Stimulated activated naive CD8-positive, alpha-beta T cell treated with anti-CD3 and anti-CD28 coated beads, Interleukin-15, Interleukin-2, amounts not matched to agents 100 ng/mL and 50 ng/mL, for 24 hours (primary cell): Measurements from ENCODE around the gene UGT1A1.

Source experiments
- H3K27ac Mint-ChIP-seq: one replicate; pipeline ENCODE4 v1.8.0; 2021; ENCODE audit warnings: mild to moderate bottlenecking, mixed read lengths
- H3K27me3 Mint-ChIP-seq: one replicate; pipeline ENCODE4 v1.8.0; 2021; ENCODE audit warnings: mixed read lengths
- H3K36me3 Mint-ChIP-seq: one replicate; pipeline ENCODE4 v1.8.0; 2021; ENCODE audit warnings: low read depth, mixed read lengths
- H3K4me1 Mint-ChIP-seq: one replicate; pipeline ENCODE4 v1.8.0; 2021; ENCODE audit warnings: low read depth, mixed read lengths
- H3K4me3 Mint-ChIP-seq: one replicate; pipeline ENCODE4 v1.8.0; 2021; ENCODE audit warnings: mild to moderate bottlenecking, mixed read lengths
- H3K9me3 Mint-ChIP-seq: one replicate; pipeline ENCODE4 v1.8.0; 2021; ENCODE audit warnings: mixed read lengths

The UGT1A1 gene

GRCh38 chr2:233773854-233774253, 13.8 kb downstream of the UGT1A1 start:
- H3K4me1 Mint-ChIP-seq: no peaks in the 10 kb centered on the region
- H3K27me3 Mint-ChIP-seq: peaks cover 17% of the 10 kb centered on the region
- H3K9me3 Mint-ChIP-seq: peaks cover 15% of the 10 kb centered on the region
- H3K36me3 Mint-ChIP-seq: no peaks in the 10 kb centered on the region
- no peak overlapping the region for H3K27ac Mint-ChIP-seq
- H3K4me3 Mint-ChIP-seq: no peak overlapping the region

GRCh38 chr2:233775414-233775813, 15.3 kb downstream of the UGT1A1 start:
- no peak overlapping the region for H3K4me3 Mint-ChIP-seq
- H3K27me3 Mint-ChIP-seq: peaks cover 21% of the 10 kb centered on the region
- H3K27ac Mint-ChIP-seq: no peak overlapping the region
- no peaks in the 10 kb centered on the region for H3K36me3 Mint-ChIP-seq
- H3K9me3 Mint-ChIP-seq: peaks cover 15% of the 10 kb centered on the region
- H3K4me1 Mint-ChIP-seq: no peaks in the 10 kb centered on the region

GRCh38 chr2:233778030-233778429, 18.0 kb downstream of the UGT1A1 start, which contains the start of gene MROH2A:
TSS of gene MROH2A (plus strand) at chr2:233778330. CDS start at chr2:233779359, 1,029 bp downstream.
- H3K27me3 Mint-ChIP-seq: peaks cover 25% of the 10 kb centered on the region
- no peaks in the 10 kb centered on the region for H3K36me3 Mint-ChIP-seq
- H3K4me1 Mint-ChIP-seq: no peaks in the 10 kb centered on the region
- no peak within 1 kb of the TSS for H3K4me3 Mint-ChIP-seq
- peaks cover 20% of the 10 kb centered on the region for H3K9me3 Mint-ChIP-seq
- no peak within 1 kb of the TSS for H3K27ac Mint-ChIP-seq

- peaks cover 27% of the 10 kb centered on the region for H3K27me3 Mint-ChIP-seq
- H3K36me3 Mint-ChIP-seq: no peaks in the 10 kb centered on the region
Measured at GRCh38 chr2:233779722-233780121, 19.7 kb downstream of the UGT1A1 start.

GRCh38 chr2:233780771-233781170, 20.7 kb downstream of the UGT1A1 start:
- Mint-ChIP-seq H3K4me3 (no peak overlapping the region), H3K9me3 (peaks cover 18% of the 10 kb centered on the region), H3K27me3 (peaks cover 23% of the 10 kb centered on the region), H3K4me1 (no peaks in the 10 kb centered on the region), H3K36me3 (no peaks in the 10 kb centered on the region), H3K27ac (no peak overlapping the region)

More at GRCh38 chr2:233779722-233780121, 19.7 kb downstream of the UGT1A1 start:
- no peak overlapping the region for H3K4me3 Mint-ChIP-seq
- H3K4me1 Mint-ChIP-seq: no peaks in the 10 kb centered on the region
- peaks cover 20% of the 10 kb centered on the region for H3K9me3 Mint-ChIP-seq
- no peak overlapping the region for H3K27ac Mint-ChIP-seq

- peaks cover 10% of the 10 kb centered on the region for H3K9me3 Mint-ChIP-seq
Measured at GRCh38 chr2:233789554-233789953, 29.5 kb downstream of the UGT1A1 start.

GRCh38 chr2:233791151-233791882, 31.2 kb downstream of the UGT1A1 start:
- Mint-ChIP-seq H3K36me3 (no peaks in the 10 kb centered on the region), H3K9me3 (peaks cover 2% of the 10 kb centered on the region), H3K4me1 (no peaks in the 10 kb centered on the region), H3K27me3 (peaks cover 2% of the 10 kb centered on the region), H3K27ac (no peak overlapping the region), H3K4me3 (no peak overlapping the region)

More at GRCh38 chr2:233789554-233789953, 29.5 kb downstream of the UGT1A1 start:
- Mint-ChIP-seq H3K36me3 (no peaks in the 10 kb centered on the region), H3K4me3 (no peak overlapping the region), H3K27me3 (peaks cover 6% of the 10 kb centered on the region), H3K4me1 (no peaks in the 10 kb centered on the region), H3K27ac (no peak overlapping the region)

GRCh38 chr2:233791883-233792329, 31.8 kb downstream of the UGT1A1 start:
- Mint-ChIP-seq H3K36me3 (no peaks in the 10 kb centered on the region), H3K9me3 (no peaks in the 10 kb centered on the region), H3K27me3 (no peaks in the 10 kb centered on the region), H3K4me3 (no peak overlapping the region), H3K4me1 (no peaks in the 10 kb centered on the region), H3K27ac (no peak overlapping the region)

GRCh38 chr2:233792720-233793119, 32.6 kb downstream of the UGT1A1 start:
- H3K36me3 Mint-ChIP-seq: no peaks in the 10 kb centered on the region
- H3K27me3 Mint-ChIP-seq: no peaks in the 10 kb centered on the region
- H3K4me3 Mint-ChIP-seq: no peak overlapping the region
- no peaks in the 10 kb centered on the region for H3K4me1 Mint-ChIP-seq
- H3K9me3 Mint-ChIP-seq: no peaks in the 10 kb centered on the region
- H3K27ac Mint-ChIP-seq: no peak overlapping the region

GRCh38 chr2:233793465-233794127, 33.5 kb downstream of the UGT1A1 start:
- H3K27ac Mint-ChIP-seq: no peak overlapping the region
- H3K4me3 Mint-ChIP-seq: no peak overlapping the region
- no peaks in the 10 kb centered on the region for H3K4me1 Mint-ChIP-seq
- H3K9me3 Mint-ChIP-seq: no peaks in the 10 kb centered on the region
- no peaks in the 10 kb centered on the region for H3K27me3 Mint-ChIP-seq
- no peaks in the 10 kb centered on the region for H3K36me3 Mint-ChIP-seq

- Mint-ChIP-seq H3K4me1 (no peaks in the 10 kb centered on the region), H3K36me3 (no peaks in the 10 kb centered on the region), H3K27ac (no peak overlapping the region), H3K4me3 (no peak overlapping the region), H3K27me3 (no peaks in the 10 kb centered on the region), H3K9me3 (no peaks in the 10 kb centered on the region)
Measured at GRCh38 chr2:233794128-233794658, 34.1 kb downstream of the UGT1A1 start.

- no peak overlapping the region for H3K4me3 Mint-ChIP-seq
- peaks cover 5% of the 10 kb centered on the region for H3K9me3 Mint-ChIP-seq
- no peaks in the 10 kb centered on the region for H3K4me1 Mint-ChIP-seq
- no peaks in the 10 kb centered on the region for H3K27me3 Mint-ChIP-seq
- no peak overlapping the region for H3K27ac Mint-ChIP-seq
- H3K36me3 Mint-ChIP-seq: no peaks in the 10 kb centered on the region
Measured at GRCh38 chr2:233795735-233796171, 35.7 kb downstream of the UGT1A1 start.

GRCh38 chr2:233796254-233796653, 36.2 kb downstream of the UGT1A1 start:
- Mint-ChIP-seq H3K4me1 (no peaks in the 10 kb centered on the region), H3K36me3 (no peaks in the 10 kb centered on the region), H3K27ac (no peak overlapping the region), H3K27me3 (no peaks in the 10 kb centered on the region), H3K4me3 (no peak overlapping the region), H3K9me3 (peaks cover 5% of the 10 kb centered on the region)

- Mint-ChIP-seq H3K9me3 (peaks cover 5% of the 10 kb centered on the region), H3K27me3 (no peaks in the 10 kb centered on the region), H3K4me3 (no peak overlapping the region), H3K27ac (no peak overlapping the region), H3K4me1 (no peaks in the 10 kb centered on the region), H3K36me3 (no peaks in the 10 kb centered on the region)
Measured at GRCh38 chr2:233798335-233799086, 38.4 kb downstream of the UGT1A1 start.
